ES-I3 (cell line): Measurements from ENCODE around the gene C1QTNF9.
"Not testable (repeated sequence)": the region's sequence is repeated elsewhere in the genome, so short reads cannot be mapped to it uniquely, and the experiment has no call there.

Source experiments
- H3K36me3 ChIP-seq: 2 replicates; pipeline ENCODE4 v1.6.1; 2013; ENCODE audit warnings: mild to moderate bottlenecking, low read length, control low read depth, moderate library complexity; ENCODE audit not compliant: insufficient read depth
- H3K4me1 ChIP-seq: 2 replicates; pipeline ENCODE4 v1.6.1; 2013; ENCODE audit warnings: mild to moderate bottlenecking, control low read depth, low read length; ENCODE audit not compliant: insufficient read depth
- H3K9ac ChIP-seq: 2 replicates; pipeline ENCODE4 v1.6.1; 2013; ENCODE audit warnings: low read depth, mild to moderate bottlenecking, low read length, moderate library complexity
- H3K9me3 ChIP-seq: 2 replicates; pipeline ENCODE4 v1.6.1; 2013; ENCODE audit warnings: mild to moderate bottlenecking, low read length, moderate library complexity; ENCODE audit not compliant: control insufficient read depth, insufficient read depth

The C1QTNF9 gene

DNA sequence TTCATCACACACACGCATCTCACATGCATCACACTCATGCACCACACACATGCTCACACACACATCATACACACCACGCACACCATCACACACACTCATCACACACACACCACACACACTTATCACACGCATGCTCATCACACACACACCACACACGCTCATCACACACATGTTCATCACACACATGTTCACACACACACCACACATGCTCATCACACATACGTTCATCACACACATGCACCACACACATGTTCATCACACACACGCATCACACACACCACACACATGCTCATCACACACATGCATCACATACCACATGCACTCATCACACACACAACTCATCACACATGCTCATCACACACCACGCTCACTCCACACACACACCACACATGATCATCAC, 46.9 kb downstream of the C1QTNF9 start:
- Histone ChIP-seq H3K9me3 (no peaks in the 10 kb centered on the region), H3K9ac (no peak overlapping the region), H3K4me1 (no peaks in the 10 kb centered on the region), H3K36me3 (no peaks in the 10 kb centered on the region)

GRCh38 chr13:24356837-24357236, 47.5 kb downstream of the C1QTNF9 start:
- no peak overlapping the region for H3K9ac ChIP-seq
- no peaks in the 10 kb centered on the region for H3K9me3 ChIP-seq
- H3K4me1 ChIP-seq, result no peaks in the 10 kb centered on the region
- no peaks in the 10 kb centered on the region for H3K36me3 ChIP-seq

GRCh38 chr13:24357756-24358155, 48.4 kb downstream of the C1QTNF9 start:
- H3K9me3 ChIP-seq, result no peaks in the 10 kb centered on the region
- no peaks in the 10 kb centered on the region for H3K36me3 ChIP-seq
- no peak overlapping the region for H3K9ac ChIP-seq
- no peaks in the 10 kb centered on the region for H3K4me1 ChIP-seq

DNA sequence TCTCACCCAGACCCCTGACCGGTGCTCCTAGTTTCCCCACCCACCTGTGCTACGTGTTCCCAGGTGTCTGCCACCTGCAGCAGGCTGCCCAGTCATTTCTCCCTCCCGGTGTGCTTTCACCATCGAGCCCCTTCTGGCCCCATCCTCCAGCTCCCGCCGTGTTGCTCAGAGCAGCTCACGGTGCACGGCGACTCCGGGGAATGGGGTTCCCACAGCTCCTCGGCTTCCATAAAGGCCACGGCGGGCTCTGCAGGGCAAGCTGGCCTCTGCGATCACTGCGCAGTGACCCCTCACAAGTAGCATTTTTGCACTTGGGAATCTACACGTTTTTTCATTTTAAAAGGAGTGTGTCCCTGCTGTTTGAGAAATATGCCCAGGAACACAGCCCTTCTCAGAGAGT, 49.5 kb downstream of the C1QTNF9 start:
- H3K36me3 ChIP-seq, H3K9ac ChIP-seq, H3K9me3 ChIP-seq, H3K4me1 ChIP-seq: not testable (repeated sequence)

DNA sequence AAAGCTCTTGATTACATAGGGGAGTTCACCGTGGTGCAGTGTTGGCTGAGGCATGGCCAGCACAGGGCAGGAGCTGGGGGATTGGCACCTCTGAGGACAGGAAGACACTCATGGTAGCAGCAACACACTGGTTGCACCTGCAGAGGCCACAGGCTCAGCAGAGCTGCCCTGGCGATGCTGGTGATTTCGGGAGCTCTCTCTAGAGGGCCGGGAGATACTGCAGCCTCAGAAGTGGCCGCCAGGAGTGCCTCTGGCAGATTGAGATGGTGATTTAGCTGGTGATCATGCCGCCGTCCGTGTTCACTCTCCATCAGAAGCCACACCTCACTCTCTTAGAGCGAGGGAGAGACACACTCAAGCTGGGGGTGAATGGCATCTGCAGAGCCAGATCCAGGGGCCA, 49.9 kb downstream of the C1QTNF9 start:
- H3K9me3 ChIP-seq, H3K9ac ChIP-seq, H3K36me3 ChIP-seq, H3K4me1 ChIP-seq: not testable (repeated sequence)

GRCh38 chr13:24360106-24360505, 50.7 kb downstream of the C1QTNF9 start:
- Histone ChIP-seq H3K4me1 (no peaks in the 10 kb centered on the region), H3K36me3 (no peaks in the 10 kb centered on the region), H3K9ac (no peak overlapping the region), H3K9me3 (no peaks in the 10 kb centered on the region)

- H3K36me3 ChIP-seq, result no peaks in the 10 kb centered on the region
- no peak overlapping the region for H3K9ac ChIP-seq
- no peaks in the 10 kb centered on the region for H3K4me1 ChIP-seq
- H3K9me3 ChIP-seq, result no peaks in the 10 kb centered on the region
Measured at GRCh38 chr13:24361113-24361512, 51.7 kb downstream of the C1QTNF9 start.

DNA sequence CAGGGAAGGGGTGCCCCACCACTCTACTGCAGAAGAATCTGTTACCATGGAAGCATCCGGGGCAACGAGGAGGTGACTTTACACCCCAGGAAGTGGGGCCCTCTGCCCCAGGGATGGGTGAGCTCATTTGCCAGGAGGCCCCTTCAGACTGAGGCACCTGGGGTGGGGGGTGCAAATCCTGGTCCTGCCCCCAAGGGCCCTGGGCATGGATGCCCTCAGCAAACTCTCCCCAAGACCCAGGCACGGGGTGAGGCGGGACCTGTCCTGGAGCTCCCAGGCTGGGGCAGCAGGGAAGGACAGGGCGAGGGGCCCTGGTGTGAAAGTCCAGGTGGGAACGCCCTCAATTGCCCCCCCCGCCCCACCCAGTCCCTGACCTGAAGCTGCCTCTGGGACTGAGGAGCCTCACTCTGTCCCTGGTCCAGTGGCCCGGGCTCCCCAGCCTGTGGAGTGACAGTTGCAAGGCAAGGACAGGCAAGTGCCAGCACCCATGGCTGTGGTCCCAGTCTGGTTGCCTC, 52.5 kb downstream of the C1QTNF9 start:
- Histone ChIP-seq H3K36me3 (no peaks in the 10 kb centered on the region), H3K9ac (no peak overlapping the region), H3K9me3 (no peaks in the 10 kb centered on the region), H3K4me1 (no peaks in the 10 kb centered on the region)

- Histone ChIP-seq H3K9ac (no peak overlapping the region), H3K36me3 (no peaks in the 10 kb centered on the region), H3K4me1 (no peaks in the 10 kb centered on the region), H3K9me3 (no peaks in the 10 kb centered on the region)
Measured at GRCh38 chr13:24362435-24362952, 53.1 kb downstream of the C1QTNF9 start.

- no peaks in the 10 kb centered on the region for H3K9me3 ChIP-seq
- H3K4me1 ChIP-seq, result no peaks in the 10 kb centered on the region
- H3K36me3 ChIP-seq, result no peaks in the 10 kb centered on the region
- H3K9ac ChIP-seq, result no peak overlapping the region
Measured at GRCh38 chr13:24365191-24365590, 55.8 kb downstream of the C1QTNF9 start.

GRCh38 chr13:24366315-24366714, 56.9 kb downstream of the C1QTNF9 start:
- not testable (repeated sequence) for H3K4me1 ChIP-seq, H3K36me3 ChIP-seq, H3K9ac ChIP-seq, H3K9me3 ChIP-seq

DNA sequence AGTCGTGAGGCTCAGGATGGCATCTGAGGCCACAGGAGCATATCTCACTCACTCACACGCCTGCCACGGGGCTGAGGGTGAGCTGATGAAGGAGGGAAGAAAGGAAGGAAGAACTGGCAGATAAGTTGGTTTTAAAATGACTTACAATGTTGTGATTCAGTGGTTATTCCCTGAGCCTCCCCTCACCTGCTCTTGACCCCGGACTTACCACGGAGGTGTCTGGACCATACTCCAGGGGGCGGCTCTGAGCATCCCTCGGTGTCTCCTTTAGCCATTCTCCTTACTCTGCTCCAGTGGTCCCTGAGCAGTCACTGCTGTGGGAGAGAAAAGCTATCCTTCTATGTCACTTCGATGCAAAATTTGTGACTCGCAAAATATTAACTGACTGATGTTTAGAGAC, 61.9 kb downstream of the C1QTNF9 start:
- H3K9ac ChIP-seq, H3K4me1 ChIP-seq, H3K9me3 ChIP-seq, H3K36me3 ChIP-seq: not testable (repeated sequence)
